SKM-1 (cell line): ENCODE results near the gene TRIM63.

ENCODE experiments used
- DNase-seq: peaks from one replicate; lab custom pipeline; 2025; ENCODE audit not compliant: unreplicated experiment; lab: John Stamatoyannopoulos, UW

Gene TRIM63

GRCh38 chr1:26089125-26089524 lies 21.7 kb upstream of the TRIM63 start:
- DNase-seq: no peak

GRCh38 chr1:26084844-26085243 lies 17.4 kb upstream of the TRIM63 start:
- DNase-seq: no peak

- no peak for DNase-seq
Observed at GRCh38 chr1:26084091-26084561, 16.7 kb upstream of the TRIM63 start.

- no peak for DNase-seq
Observed at GRCh38 chr1:26083208-26083607, 15.8 kb upstream of the TRIM63 start.

- DNase-seq: no peak
Observed at GRCh38 chr1:26082020-26082350, 14.6 kb upstream of the TRIM63 start.

GRCh38 chr1:26081267-26082019 lies 14.0 kb upstream of the TRIM63 start:
- DNase-seq: no peak

GRCh38 chr1:26079960-26080814 lies 12.8 kb upstream of the TRIM63 start:
- DNase-seq: no peak

GRCh38 chr1:26079178-26079563 lies 11.7 kb upstream of the TRIM63 start:
- no peak for DNase-seq

- DNase-seq: no peak
Observed at GRCh38 chr1:26078286-26079177, 11.1 kb upstream of the TRIM63 start.

GRCh38 chr1:26077524-26077923 lies 10.1 kb upstream of the TRIM63 start:
- no peak for DNase-seq

- no peak for DNase-seq
Observed at GRCh38 chr1:26075421-26076144, 8.2 kb upstream of the TRIM63 start.

GRCh38 chr1:26072305-26072704 lies 4.9 kb upstream of the TRIM63 start:
- no peak for DNase-seq

GRCh38 chr1:26070963-26071342 lies 3.5 kb upstream of the TRIM63 start:
- no peak for DNase-seq

- DNase-seq: no peak
Observed at GRCh38 chr1:26070296-26070962, 3.0 kb upstream of the TRIM63 start.

GRCh38 chr1:26069941-26070295 lies 2.5 kb upstream of the TRIM63 start:
- DNase-seq: no peak

GRCh38 chr1:26066857-26067256 lies 573 bp downstream of the TRIM63 start:
- DNase-seq: no peak

GRCh38 chr1:26066160-26066559 lies 1.3 kb downstream of the TRIM63 start:
- no peak for DNase-seq

GRCh38 chr1:26064553-26064952 lies 2.9 kb downstream of the TRIM63 start:
- no peak for DNase-seq

GRCh38 chr1:26060832-26061574 lies 6.4 kb downstream of the TRIM63 start:
- no peak for DNase-seq

- DNase-seq: no peak
Observed at GRCh38 chr1:26059906-26060305, 7.5 kb downstream of the TRIM63 start.
